Measurements from ENCODE around the gene IDH3G. TPM values are rescaled to one million over a fixed set of nuclear protein-coding genes. Genes with fewer than 3 reads are reported as not detected.

Gene IDH3G
- total and polyA plus RNA-seq, 8 donors: 15.8 to 48.4 (median 25.1) TPM

DNA sequence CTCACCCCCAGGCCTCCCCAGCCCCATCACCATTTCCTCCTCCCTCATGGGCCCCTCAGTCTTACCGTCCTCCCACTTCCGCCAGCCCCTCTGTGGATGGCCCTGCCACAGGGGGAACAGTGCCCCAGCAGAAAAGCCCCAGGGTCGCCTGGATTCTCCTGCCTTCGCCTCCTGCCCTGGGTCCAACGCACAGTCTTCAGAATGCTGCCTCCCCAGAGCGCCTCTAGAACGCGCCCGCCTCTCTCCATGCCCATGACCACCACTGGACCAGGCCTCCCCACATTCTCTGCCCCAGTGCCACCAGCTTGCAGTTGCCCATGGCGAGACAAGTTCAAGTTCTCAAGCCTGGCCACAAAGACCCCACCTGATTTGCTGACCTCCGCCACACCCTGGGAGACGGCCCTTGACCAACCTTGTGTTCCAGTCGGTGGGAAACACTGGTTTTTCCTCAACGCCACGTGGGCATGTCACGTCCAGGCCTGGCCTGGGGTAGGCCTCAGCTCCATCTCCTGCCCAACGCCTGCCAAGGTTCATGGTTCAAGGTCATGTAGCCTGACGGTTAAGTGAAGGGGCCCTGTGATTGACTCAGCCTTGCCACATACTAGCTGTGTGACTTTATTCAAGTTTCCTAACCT lies 30.8 kb downstream of the IDH3G start:
- DNase-seq (peak in 2 of 6 donors; percentile 14 to 64), FAIRE-seq (no peak), ATAC-seq (no peak)
- Histone ChIP-seq H3K4me3 (no peak overlapping the region), H3K4me1 (no peaks in the 10 kb centered on the region), H3K27ac (no peak overlapping the region), H3K27me3 (peaks cover 0 to 3% (median 0%) of the 10 kb centered on the region in 4 donors), H3K36me3 (no peaks in the 10 kb centered on the region), H3K9me3 (no peaks in the 10 kb centered on the region)
- TF ChIP-seq, protein P1, sequence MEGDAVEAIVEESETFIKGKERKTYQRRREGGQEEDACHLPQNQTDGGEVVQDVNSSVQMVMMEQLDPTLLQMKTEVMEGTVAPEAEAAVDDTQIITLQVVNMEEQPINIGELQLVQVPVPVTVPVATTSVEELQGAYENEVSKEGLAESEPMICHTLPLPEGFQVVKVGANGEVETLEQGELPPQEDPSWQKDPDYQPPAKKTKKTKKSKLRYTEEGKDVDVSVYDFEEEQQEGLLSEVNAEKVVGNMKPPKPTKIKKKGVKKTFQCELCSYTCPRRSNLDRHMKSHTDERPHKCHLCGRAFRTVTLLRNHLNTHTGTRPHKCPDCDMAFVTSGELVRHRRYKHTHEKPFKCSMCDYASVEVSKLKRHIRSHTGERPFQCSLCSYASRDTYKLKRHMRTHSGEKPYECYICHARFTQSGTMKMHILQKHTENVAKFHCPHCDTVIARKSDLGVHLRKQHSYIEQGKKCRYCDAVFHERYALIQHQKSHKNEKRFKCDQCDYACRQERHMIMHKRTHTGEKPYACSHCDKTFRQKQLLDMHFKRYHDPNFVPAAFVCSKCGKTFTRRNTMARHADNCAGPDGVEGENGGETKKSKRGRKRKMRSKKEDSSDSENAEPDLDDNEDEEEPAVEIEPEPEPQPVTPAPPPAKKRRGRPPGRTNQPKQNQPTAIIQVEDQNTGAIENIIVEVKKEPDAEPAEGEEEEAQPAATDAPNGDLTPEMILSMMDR (IDR thresholded peaks at IDR 0.05): no peak
- whole genome bisulfite sequencing, 2 donors: 62 to 72% methylated on average over 15 to 18 of the region's 18 CpGs
- intact Hi-C loops (cut with DNase I): loop anchor here in 1 of 3 donors (10.0 kb wide), 1 partner anchor 191 kb away; no protein-coding TSS in a partner anchor

DNA sequence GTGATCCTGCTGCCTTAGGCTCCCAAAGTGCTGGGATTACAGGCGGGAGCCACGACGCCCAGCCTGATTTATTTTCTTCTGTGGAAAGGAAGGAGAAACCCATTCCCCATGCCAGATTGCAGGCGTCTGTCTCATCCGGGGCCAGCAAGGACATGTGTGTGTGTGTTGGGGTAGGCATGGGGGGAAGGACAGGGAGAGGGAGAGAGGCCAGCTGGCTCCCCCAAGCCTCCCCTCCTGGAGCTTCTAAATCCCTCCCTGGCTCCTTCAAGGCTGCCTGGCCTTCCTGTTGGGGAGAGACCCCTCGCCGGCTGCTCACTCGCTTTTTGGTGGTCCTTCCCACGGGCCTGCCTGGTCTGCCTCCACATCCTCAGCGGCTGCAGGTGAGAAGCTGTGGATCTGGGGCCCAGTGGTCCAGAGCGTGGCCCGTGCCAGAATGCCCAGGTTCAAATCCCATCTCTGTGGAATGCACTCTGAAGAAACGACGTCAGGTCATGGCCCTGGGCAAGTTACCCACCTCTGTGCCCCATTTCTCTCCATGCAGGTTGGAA lies 31.5 kb downstream of the IDH3G start:
- TF ChIP-seq, protein P1 (IDR thresholded peaks at IDR 0.05): no peak
- FAIRE-seq: no peak

DNA sequence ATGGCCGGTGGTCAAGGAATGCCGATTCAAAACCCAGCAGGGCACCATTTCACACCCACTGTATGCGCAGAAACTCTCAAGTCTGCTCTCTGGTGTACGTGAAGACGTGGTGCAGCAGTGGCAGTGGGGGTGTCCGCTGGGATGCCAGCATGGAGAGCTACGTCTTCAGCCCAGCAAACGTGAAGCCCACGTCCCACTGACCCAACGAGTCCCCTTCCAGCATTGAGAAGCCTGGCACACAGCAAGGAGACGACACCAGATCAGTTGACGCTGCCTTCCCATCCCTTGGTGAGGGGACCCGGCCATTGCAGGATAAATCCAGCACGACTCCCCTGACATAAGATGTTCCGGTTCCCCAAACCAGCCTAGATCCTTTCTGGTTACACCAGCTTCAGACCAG lies 32.3 kb downstream of the IDH3G start:
- peaks cover 0 to 5% (median 0%) of the 10 kb centered on the region in 4 donors for H3K27me3 ChIP-seq
- H3K4me3 ChIP-seq: no peak overlapping the region
- 80% methylated on average over 15 of the region's 15 CpGs for WGBS, 2 donors
- H3K36me3 ChIP-seq: no peaks in the 10 kb centered on the region
- TF ChIP-seq, protein P1 (IDR thresholded peaks at IDR 0.05): no peak
- H3K4me1 ChIP-seq: no peaks in the 10 kb centered on the region
- FAIRE-seq: no peak
- DNase-seq: no peak
- intact Hi-C loops (cut with DNase I): loop anchor here in 1 of 3 donors (10.0 kb wide), 1 partner anchor 193 kb away; no protein-coding TSS in a partner anchor
- H3K27ac ChIP-seq: no peak overlapping the region
- no peak for ATAC-seq
- H3K9me3 ChIP-seq: no peaks in the 10 kb centered on the region

More for the DNA sequence above, 31.5 kb downstream of the IDH3G start:
- DNase-seq: peak in 1 of 6 donors; percentile 8
- intact Hi-C loops (cut with DNase I): loop anchor here in 1 of 3 donors (10.0 kb wide), 1 partner anchor 192 kb away; no protein-coding TSS in a partner anchor
- Histone ChIP-seq H3K4me3 (no peak overlapping the region), H3K9me3 (no peaks in the 10 kb centered on the region), H3K4me1 (no peaks in the 10 kb centered on the region), H3K27ac (no peak overlapping the region), H3K27me3 (peaks cover 0 to 3% (median 0%) of the 10 kb centered on the region in 4 donors), H3K36me3 (no peaks in the 10 kb centered on the region)
- 76 to 80% methylated on average over 14 of the region's 14 CpGs for WGBS, 2 donors
- ATAC-seq: no peak

DNA sequence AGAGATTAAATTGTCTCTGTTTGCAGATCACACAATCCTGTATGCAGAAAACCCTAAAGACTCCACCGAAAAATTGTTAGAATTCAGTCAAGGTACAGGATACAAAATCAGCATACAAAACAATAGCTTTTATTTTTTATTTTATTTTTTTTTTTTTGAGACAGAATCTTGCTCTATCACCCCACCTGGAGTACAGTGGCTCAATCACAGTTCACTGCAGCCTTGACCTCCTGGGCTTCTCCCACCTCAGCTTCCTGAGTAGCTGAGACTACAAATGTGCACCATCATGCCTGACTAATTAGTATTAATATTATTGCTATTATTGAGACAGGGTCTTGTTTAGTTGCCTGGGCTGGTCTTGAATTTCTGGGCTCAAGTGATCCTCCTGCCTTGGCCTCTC lies 39.0 kb downstream of the IDH3G start:
- Histone ChIP-seq H3K27ac (no peak overlapping the region), H3K9me3 (no peaks in the 10 kb centered on the region), H3K4me3 (no peak overlapping the region), H3K36me3 (no peaks in the 10 kb centered on the region), H3K27me3 (peaks cover 0 to 4% (median 2%) of the 10 kb centered on the region in 4 donors), H3K4me1 (no peaks in the 10 kb centered on the region)
- no peak for ATAC-seq
- no peak for FAIRE-seq
- 77 to 82% methylated on average over 1 of the region's 1 CpG for WGBS, 2 donors
- intact Hi-C loops (cut with DNase I): no loop called here
- TF ChIP-seq, protein P1 (IDR thresholded peaks at IDR 0.05): no peak
- no peak for DNase-seq

All from pancreas (tissue), 10 donors.